HepG2 (cell line): ENCODE data around the gene CARD19. TPM values are rescaled to one million over a fixed set of nuclear protein-coding genes. Genes with fewer than 3 reads are reported as not detected.

ENCODE experiments used
- AGO2 ChIP-seq: fragments of 200-400 bp; formaldehyde crosslinking; optimal IDR thresholded peaks from 2 replicates; pipeline ENCODE3; 2017; ENCODE audit warnings: mild to moderate bottlenecking, low read depth, low read length, moderate library complexity
- BCLAF1 ChIP-seq: fragments of 450-650 bp; IDR thresholded peaks from 2 replicates; pipeline ENCODE4 v1.6.1; 2017; ENCODE audit warnings: mild to moderate bottlenecking
- HNF4A ChIP-seq: sonication (generic); formaldehyde crosslinking; IDR thresholded peaks from 2 replicates; pipeline ENCODE4 v1.4.0; 2020; ENCODE audit warnings: missing genetic modification reagents
- ISX ChIP-seq: sonication (generic); formaldehyde crosslinking; conservative IDR thresholded peaks from 2 replicates; pipeline ENCODE4 v1.5.0; 2020; ENCODE audit warnings: missing genetic modification reagents
- JUNB ChIP-seq: sonication (generic); formaldehyde crosslinking; IDR thresholded peaks from 2 replicates; pipeline ENCODE4 v1.8.0; 2022; ENCODE audit warnings: missing genetic modification reagents, mild to moderate bottlenecking, borderline replicate concordance
- MLLT10 ChIP-seq: sonication (generic); formaldehyde crosslinking; IDR thresholded peaks from 2 replicates; pipeline ENCODE4 v1.4.0; 2020; ENCODE audit warnings: missing genetic modification reagents
- MTA1 ChIP-seq: sonication (generic); formaldehyde crosslinking; IDR thresholded peaks from 2 replicates; pipeline ENCODE4 v1.4.0; 2020; ENCODE audit warnings: missing genetic modification reagents, mild to moderate bottlenecking, borderline replicate concordance
- PRPF4 ChIP-seq: fragments of 200-400 bp; formaldehyde crosslinking; IDR thresholded peaks from 2 replicates; pipeline ENCODE4 v1.6.1; 2016; ENCODE audit warnings: low read length, low read depth; ENCODE audit not compliant: poor library complexity, severe bottlenecking
- RFX3 ChIP-seq: IDR thresholded peaks from 2 replicates; pipeline ENCODE4 v1.6.1; 2016; ENCODE audit warnings: missing biosample characterization, missing genetic modification reagents
- STAG1 ChIP-seq: sonication (generic); formaldehyde crosslinking; IDR thresholded peaks from 2 replicates; pipeline ENCODE4 v1.4.0; 2020; ENCODE audit warnings: missing genetic modification reagents
- ZBTB46 ChIP-seq: sonication (generic); formaldehyde crosslinking; IDR thresholded peaks from 2 replicates; pipeline ENCODE4 v1.4.0; 2020; ENCODE audit warnings: mild to moderate bottlenecking, missing genetic modification reagents, borderline replicate concordance
- ZFYVE20 ChIP-seq: sonication (generic); formaldehyde crosslinking; IDR thresholded peaks from 2 replicates; pipeline ENCODE4 v1.8.0; 2023; ENCODE audit warnings: low read depth, mild to moderate bottlenecking, moderate library complexity, missing genetic modification reagents, borderline replicate concordance
- ZMYM3 ChIP-seq: sonication (generic); formaldehyde crosslinking; IDR thresholded peaks from 2 replicates; pipeline ENCODE4 v1.5.1; 2020; ENCODE audit warnings: mild to moderate bottlenecking, missing genetic modification reagents
- ZNF143 ChIP-seq: sonication (generic); formaldehyde crosslinking; IDR thresholded peaks from 2 replicates; pipeline ENCODE4 v1.4.0; 2020; ENCODE audit warnings: missing genetic modification reagents
- ZNF282 ChIP-seq: fragments of 450-650 bp; IDR thresholded peaks from 2 replicates; pipeline ENCODE4 v1.6.1; 2018; ENCODE audit not compliant: partially characterized antibody
- ZNF547 ChIP-seq: sonication (generic); formaldehyde crosslinking; IDR thresholded peaks from 2 replicates; pipeline ENCODE4 v1.5.1; 2020; ENCODE audit warnings: mild to moderate bottlenecking, missing genetic modification reagents
- ZNF577 ChIP-seq: sonication (generic); formaldehyde crosslinking; IDR thresholded peaks from 2 replicates; pipeline ENCODE4 v1.4.0; 2020; ENCODE audit warnings: mild to moderate bottlenecking, low read depth, missing genetic modification reagents, borderline replicate concordance
- ZNF687 ChIP-seq: sonication (generic); formaldehyde crosslinking; IDR thresholded peaks from 2 replicates; pipeline ENCODE4 v1.5.1; 2020; ENCODE audit warnings: mild to moderate bottlenecking, missing genetic modification reagents, moderate library complexity
- ZNF784 ChIP-seq: sonication (generic); formaldehyde crosslinking; IDR thresholded peaks from 2 replicates; pipeline ENCODE4 v1.5.1; 2020; ENCODE audit warnings: missing genetic modification reagents, mild to moderate bottlenecking, borderline replicate concordance
- ZSCAN21 ChIP-seq: sonication (generic); formaldehyde crosslinking; IDR thresholded peaks from 2 replicates; pipeline ENCODE4 v1.8.0; 2022; ENCODE audit warnings: mild to moderate bottlenecking, missing genetic modification reagents, moderate library complexity, borderline replicate concordance
- polyA plus RNA-seq, 8 experiments: library from polyadenylated mRNA; depleted of rRNA in 3 of 8; stranded (reverse) in 7 of 8; unstranded in 1 of 8; fragments of >200 nt; fragmentation: Illumina TruSeq in 4 of 8; extraction: Trizol in 4 of 8; gene quantifications; 2 replicates each; pipeline versions ENCODE4 v1.2.1 to v1.2.3, GENCODE V29; 2011 to 2016; ENCODE audit warnings: low read depth in 4 of 8, missing spikeins in 1 of 8, mixed read lengths in 1 of 8; ENCODE audit not compliant: insufficient read depth in 1 of 8
- total RNA-seq, 5 experiments: library from RNA; depleted of rRNA; stranded (reverse); fragments of >200 nt; fragmentation: Illumina TruSeq; extraction: Trizol; gene quantifications; 2 replicates each; pipeline ENCODE4 v1.2.3, GENCODE V29; 2016; ENCODE audit warnings: low read depth in 1 of 5

Gene CARD19
- total and polyA plus RNA-seq, 2 of the 13 experiments (the other 11 are each of a cell fraction or from before 2014, with no cell fraction given), result 18.4 to 47.2 TPM

GRCh38 chr9:93111371-93112115, 15.5 kb downstream of the CARD19 start (continued):
- no peak for TF ChIP-seq MLLT10 (CRISPR knock-in tag)
- TF ChIP-seq RFX3, result no peak
- no peak for TF ChIP-seq ZNF282
- no peak for TF ChIP-seq ZNF143 (CRISPR knock-in tag)
- no peak for TF ChIP-seq ZFYVE20 (CRISPR knock-in tag)
- peak; percentile 44; the same call in 1 of the 2 replicates for TF ChIP-seq ZMYM3
- TF ChIP-seq ZNF687 (CRISPR knock-in tag), result peak; percentile 39; the same call in 1 of the 2 replicates
- no peak for TF ChIP-seq BCLAF1
- 0 out of 2 replicates have a peak, but pooled peaks have one; percentile 20 for TF ChIP-seq ZSCAN21 (CRISPR knock-in tag)
- no peak for TF ChIP-seq ZNF547 (CRISPR knock-in tag)
- TF ChIP-seq STAG1 (CRISPR knock-in tag), result no peak
- TF ChIP-seq HNF4A (CRISPR knock-in tag), result peak; percentile 60
- no peak for TF ChIP-seq PRPF4
- no peak for TF ChIP-seq JUNB (CRISPR knock-in tag)
- TF ChIP-seq MTA1 (CRISPR knock-in tag), result no peak; the same call in 1 of the 2 replicates
- 0 out of 2 replicates have a peak, but pooled peaks have one; percentile 2 for TF ChIP-seq ZBTB46 (CRISPR knock-in tag)
- no peak for TF ChIP-seq ISX (CRISPR knock-in tag)
- TF ChIP-seq ZNF577 (CRISPR knock-in tag), result no peak
- TF ChIP-seq ZNF784 (CRISPR knock-in tag), result 0 out of 2 replicates have a peak, but pooled peaks have one; percentile 7
- TF ChIP-seq AGO2, result peak; percentile 15
